GM18873 (cell line): Measurements from ENCODE around the gene PPT2.

Source experiments
- ATAC-seq: cut with Tn5 transposase; IDR thresholded peaks from one replicate; pipeline ENCODE4 v1.9.1; 2021; ENCODE audit warnings: mild to moderate bottlenecking, moderate library complexity, moderate number of reproducible peaks; ENCODE audit not compliant: unreplicated experiment, low FRiP score

PPT2 gene

DNA sequence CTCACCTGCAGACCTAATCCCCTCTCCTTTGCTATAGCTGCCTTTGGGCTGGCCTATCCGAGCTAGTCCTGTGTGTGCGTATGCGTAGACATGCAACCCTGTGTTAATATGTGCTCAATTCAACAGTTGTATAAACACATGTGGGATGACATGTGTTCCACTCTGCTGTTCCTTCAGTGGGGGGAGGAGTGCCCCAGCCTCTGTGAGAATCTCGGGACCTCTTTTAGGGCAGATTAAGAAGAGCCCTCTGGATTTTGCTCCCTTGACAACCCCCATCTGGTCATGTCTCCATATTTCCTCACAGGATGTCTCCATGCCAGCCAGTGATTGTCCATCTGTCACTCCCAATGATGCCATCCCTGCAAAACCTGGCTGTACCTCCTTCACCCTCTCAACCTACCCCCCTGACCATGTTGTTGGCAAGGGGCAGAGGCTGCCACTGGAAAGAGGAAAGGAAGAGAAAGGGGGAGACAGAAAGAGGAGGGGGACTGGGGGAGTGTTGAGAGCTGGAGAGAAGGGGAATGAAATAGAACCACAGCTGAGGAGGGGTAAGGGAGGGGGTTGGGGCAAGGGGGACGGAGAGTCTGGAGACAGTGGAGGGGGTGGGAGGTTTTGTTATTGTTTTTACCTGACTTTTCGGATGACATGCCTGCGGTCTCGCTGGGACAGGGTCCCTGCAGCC is 2.6 kb upstream of the PPT2 start:
- ATAC-seq: no peak

DNA sequence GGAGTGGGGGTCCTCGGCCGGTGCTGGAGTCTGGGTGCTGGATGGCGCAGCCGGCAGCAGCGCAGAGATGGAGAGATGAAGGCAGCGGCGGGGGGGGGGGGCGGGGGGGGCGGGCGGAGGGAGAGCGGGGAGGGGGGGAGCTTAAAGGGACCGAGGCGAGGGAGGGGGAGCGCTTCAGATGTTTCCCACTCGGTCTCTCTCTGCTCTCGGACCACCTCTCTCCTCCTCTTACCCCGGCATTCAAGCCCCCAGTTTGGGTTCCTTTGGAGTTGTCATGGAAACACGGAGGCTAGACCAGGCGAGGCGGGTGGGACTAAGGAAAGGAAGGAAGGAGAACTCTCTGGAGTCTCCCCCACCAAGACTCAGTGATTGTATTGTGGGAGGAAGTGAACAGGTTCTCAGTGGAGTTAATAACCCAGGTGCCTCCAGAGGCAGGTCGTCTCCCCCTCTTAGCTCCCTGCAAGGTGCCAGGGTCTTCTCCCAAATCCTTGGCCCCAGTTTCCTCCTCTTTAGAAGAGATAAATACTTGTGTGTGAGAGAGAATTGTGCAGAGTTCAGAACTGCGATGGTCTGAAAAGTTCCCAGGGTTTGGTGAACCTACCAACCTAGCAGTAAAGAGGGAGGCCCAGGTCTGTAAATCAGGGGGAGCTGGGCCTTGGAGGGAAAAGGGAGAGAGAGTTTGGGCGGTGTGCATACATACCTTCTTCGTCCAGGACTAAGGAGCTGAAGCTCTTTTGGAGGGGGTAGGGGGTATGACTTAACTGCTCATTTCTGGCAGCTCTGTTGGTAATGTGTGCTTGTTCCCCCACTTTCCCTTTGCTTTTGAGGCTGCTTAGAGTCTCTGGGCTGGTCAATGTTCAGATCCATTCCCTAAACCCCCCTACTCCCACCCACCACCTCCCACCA is 1.8 kb upstream of the PPT2 start, which contains the start of gene PRRT1:
PRRT1 (minus strand) TSS at position 77 of the 906 bp plus-strand sequence. CDS start 112 bp downstream, outside the sequence.
- no peak for ATAC-seq

DNA sequence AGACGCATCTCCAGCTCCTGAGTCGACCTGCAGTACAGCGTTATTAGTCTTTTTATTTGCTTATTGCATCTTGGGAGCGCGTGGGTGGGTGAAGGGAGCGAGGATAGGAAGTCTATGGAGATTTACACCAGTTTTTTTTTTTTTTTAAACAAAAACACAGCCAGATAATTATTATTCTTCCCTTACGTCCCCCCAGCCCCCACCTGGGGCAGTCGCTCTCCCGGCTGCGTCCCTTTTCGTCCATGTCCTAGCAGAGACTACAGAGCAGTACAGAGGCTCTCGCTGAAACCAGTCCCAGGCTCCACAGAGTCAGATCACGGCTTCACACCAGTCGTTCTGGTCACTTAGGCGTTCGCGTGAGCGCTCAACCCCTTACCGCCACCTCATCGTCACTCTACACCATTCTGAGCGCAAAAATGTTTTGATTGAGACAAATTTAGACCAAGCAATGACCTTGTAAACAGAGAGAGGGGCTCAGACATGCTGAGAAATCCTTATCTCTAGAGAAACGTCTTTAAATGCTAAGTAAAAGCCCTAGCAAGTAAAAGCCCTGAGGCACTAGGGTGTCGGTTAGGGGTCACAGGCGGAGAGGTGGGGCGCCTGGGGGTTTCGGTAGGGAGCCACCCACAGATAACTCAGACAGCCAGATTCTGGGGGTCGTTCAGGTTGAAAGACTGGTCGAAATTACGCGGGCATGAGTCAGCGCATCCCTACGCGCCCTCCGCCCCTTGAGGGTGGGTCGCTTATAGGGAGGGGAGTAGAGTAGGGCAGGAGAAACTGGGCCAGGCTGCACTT is 975 bp upstream of the PPT2 start:
- ATAC-seq: no peak

DNA sequence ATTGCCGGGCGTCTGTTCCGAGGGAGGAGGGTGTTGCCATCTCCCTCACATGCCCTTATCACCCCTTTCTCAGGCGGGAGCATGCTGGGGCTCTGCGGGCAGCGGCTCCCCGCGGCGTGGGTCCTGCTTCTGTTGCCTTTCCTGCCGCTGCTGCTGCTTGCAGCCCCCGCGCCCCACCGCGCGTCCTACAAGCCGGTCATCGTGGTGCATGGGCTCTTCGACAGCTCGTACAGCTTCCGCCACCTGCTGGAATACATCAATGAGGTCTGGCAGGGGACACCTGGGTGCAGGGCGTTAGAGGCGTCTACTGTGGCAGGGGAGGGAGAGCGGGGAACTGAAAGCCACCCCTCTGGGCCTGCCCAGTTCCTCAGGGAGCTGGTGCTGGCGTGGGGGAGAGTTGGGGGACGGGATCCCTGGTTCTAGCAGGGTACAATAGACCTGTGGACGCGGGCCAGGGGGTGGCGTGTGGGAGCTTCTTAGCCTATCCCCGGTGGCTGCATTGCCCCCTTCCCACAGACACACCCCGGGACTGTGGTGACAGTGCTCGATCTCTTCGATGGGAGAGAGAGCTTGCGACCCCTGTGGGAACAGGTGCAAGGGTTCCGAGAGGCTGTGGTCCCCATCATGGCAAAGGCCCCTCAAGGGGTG is 697 bp downstream of the PPT2 start:
- ATAC-seq: no peak

DNA sequence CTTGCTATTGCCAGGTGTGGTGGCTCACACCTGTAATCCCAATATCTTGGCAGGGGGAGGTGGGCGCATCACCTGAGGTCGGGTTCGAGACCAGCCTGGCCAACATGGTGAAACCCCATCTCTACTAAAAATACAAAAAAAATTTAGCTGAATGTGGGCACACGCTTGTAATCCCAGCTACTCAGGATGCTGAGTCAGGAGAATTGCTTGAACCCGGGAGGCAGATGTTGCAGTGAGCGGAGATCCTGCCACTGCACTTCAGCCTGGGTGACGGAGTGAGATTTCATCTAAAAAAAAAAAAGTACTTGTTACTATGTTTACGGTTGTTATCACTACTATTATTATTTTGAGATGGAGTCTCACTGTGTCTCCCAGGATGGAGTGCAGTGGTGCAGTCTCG is 3.0 kb downstream of the PPT2 start:
- ATAC-seq: no peak

DNA sequence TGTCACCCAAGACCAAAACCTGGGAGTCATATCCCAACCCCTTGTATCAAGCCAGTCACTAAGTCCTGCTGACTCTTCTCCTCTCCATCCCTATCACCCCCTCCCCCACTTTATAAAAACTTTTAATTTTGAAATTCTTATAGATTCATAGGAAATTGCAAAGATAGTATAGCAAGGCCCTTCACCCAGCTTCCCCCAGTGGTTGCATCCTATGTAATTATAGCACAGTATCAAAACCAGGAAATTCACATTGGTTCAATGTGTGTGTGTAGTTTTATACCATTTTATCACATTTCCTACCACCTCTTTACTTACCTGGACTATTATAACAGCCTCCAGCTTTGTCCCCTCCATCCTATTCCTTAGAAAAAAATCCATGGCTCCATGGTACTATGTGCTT is 4.1 kb downstream of the PPT2 start:
- no peak for ATAC-seq

GRCh38 chr6:32163559-32164258 is 9.8 kb downstream of the PPT2 start:
- no peak for ATAC-seq

GRCh38 chr6:32164295-32164694 is 10.4 kb downstream of the PPT2 start, which contains the start of gene EGFL8:
Gene EGFL8, plus strand, starts transcription at chr6:32164595. Its CDS starts 1,571 bp downstream, at chr6:32166166.
- ATAC-seq: no peak

DNA sequence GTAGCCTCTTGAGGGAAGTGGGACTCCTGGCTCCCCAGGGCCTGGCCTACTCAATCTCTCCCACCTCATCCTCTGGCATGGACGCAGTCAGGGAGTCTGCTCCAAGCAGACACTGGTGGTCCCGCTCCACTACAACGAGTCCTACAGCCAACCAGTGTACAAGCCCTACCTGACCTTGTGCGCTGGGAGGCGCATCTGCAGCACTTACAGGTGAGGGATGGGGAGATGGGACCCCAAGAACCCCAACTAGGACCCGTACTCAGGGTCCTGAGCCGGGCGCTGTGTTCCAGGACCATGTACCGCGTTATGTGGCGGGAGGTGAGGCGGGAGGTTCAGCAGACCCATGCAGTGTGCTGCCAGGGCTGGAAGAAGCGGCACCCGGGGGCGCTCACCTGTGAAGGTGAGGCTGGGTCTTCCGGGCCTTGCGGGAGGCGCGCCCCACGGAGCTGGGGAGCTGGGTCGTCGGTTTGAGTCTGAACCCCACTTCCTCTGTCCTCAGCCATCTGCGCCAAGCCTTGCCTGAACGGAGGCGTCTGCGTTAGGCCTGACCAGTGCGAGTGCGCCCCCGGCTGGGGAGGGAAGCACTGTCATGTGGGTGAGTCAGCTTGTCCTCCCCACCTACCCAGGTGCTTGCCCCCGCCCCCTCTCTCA is 12.6 kb downstream of the PPT2 start:
- no peak for ATAC-seq

DNA sequence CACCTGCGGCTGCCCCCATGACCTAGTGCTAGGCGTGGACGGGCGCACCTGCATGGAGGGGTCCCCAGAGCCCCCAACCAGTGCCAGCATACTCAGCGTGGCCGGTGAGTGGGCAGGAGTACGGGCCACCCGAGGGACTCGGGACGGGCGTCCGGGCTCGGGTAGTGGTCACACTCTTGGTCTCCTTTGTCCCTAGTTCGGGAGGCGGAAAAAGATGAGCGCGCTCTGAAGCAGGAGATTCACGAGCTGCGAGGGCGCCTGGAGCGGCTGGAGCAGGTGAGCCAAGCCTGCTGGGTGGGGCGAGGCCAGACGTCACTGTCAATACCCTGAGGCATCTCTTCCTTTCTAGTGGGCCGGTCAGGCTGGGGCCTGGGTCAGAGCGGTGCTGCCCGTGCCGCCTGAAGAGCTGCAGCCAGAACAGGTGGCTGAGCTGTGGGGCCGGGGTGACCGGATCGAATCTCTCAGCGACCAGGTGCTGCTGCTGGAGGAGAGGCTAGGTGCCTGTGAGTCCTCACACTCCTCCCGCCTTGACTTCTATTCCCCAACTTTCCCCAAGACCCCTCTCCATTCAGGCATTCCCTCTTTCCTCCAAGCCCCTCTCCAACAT is 13.3 kb downstream of the PPT2 start:
- ATAC-seq: no peak

DNA sequence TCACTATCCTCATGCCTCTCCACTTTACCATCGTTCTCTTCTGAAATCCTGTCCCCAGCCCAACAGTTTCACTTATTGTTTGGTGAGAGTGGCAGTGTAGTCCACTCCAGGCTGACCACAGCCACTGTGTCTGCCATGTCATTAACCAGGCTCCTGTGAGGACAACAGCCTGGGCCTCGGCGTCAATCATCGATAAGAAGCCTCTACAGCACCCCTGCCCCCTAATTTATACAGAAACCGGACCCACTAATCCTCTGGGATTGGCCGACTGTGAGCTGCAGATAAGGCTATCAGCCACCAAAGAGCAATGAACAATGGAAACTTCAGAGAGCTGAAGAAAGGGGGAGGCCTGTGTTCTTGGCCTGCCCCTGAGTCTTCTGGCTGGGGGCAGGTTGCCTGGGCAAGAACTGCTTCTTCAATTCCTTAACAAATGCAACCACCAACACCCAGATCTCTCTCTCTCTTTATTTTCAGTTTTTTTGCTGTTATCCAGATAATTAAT is 13.9 kb downstream of the PPT2 start:
- ATAC-seq: no peak

- ATAC-seq: no peak
These were observed 14.4 kb downstream of the PPT2 start for GRCh38 chr6:32168350-32168749.

- ATAC-seq: no peak
These were observed 15.1 kb downstream of the PPT2 start for GRCh38 chr6:32168807-32169591.

GRCh38 chr6:32170294-32170693 is 16.4 kb downstream of the PPT2 start:
- no peak for ATAC-seq

- no peak for ATAC-seq
These were observed 17.3 kb downstream of the PPT2 start for GRCh38 chr6:32171234-32171633.

- ATAC-seq: no peak
These were observed 19.2 kb downstream of the PPT2 start for GRCh38 chr6:32173051-32173727.

DNA sequence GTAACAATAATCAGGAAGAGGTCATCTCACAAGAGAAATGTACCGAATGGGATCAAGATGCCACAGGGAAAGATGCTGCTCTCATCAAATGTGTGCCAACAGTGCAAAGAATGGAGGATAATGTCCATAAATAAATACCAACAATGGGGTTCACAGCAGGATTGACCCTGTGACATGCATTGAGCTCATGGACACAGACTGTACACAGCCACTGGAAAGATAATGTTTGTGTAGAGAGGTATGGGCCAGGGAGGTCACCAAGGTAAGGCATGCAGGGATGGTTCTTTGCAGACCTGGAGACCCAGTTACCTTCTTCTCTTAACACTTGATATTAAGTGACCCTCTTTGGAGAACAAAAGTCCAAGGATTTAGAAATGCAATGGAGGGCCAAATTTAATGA is 20.5 kb downstream of the PPT2 start:
- ATAC-seq: no peak
